ENCODE results near the gene ARNT2. TPM values are rescaled to one million over a fixed set of nuclear protein-coding genes. Genes with fewer than 3 reads are reported as not detected.

Gene ARNT2
- total and polyA plus RNA-seq, 2 experiments from 2014 or later: 4.6 to 11.6 TPM

GRCh38 chr15:80480171-80480811, 76.1 kb downstream of the ARNT2 start:
- no peaks in the 10 kb centered on the region for H3K27me3 ChIP-seq (ENCODE audit: insufficient read depth)
- Mint-ChIP-seq H3K27ac (no peak overlapping the region; the same call in 1 of the 2 replicates), H3K4me3 (no peak overlapping the region), H3K4me1 (peaks cover 22% of the 10 kb centered on the region), H3K36me3 (ENCODE audit: low read depth) (peaks cover 28% of the 10 kb centered on the region), H3K9me3 (peaks cover 11% of the 10 kb centered on the region), H3K27me3 (ENCODE audit: insufficient read depth, low read depth, poor library complexity) (peaks cover 7% of the 10 kb centered on the region)
- DNase-seq (ENCODE audit: low spot score): peak; percentile 30
- no peak overlapping the region for H2AFZ ChIP-seq
- H3K4me1 ChIP-seq (ENCODE audit: insufficient read depth): peaks cover 10% of the 10 kb centered on the region
- no peaks in the 10 kb centered on the region for H3K36me3 ChIP-seq (ENCODE audit: insufficient read depth)
- peak overlapping the region; percentile 79; the same call in 1 of the 2 replicates for H3K27ac ChIP-seq (ENCODE audit: low read depth)
- H3F3A ChIP-seq (replicated peaks; ENCODE audit: low read depth): no peaks in the 10 kb centered on the region
- 0 out of 2 replicates have a peak, but pooled peaks cover 6% of the 10 kb centered on the region for H3K9me2 ChIP-seq (ENCODE audit: insufficient read depth)
- H3K4me2 ChIP-seq: peak overlapping the region; percentile 38; the same call in 1 of the 2 replicates
- peak; percentile 91 for ATAC-seq
- H3K79me2 ChIP-seq (replicated peaks; ENCODE audit: insufficient read depth): no peaks in the 10 kb centered on the region
- no peaks in the 10 kb centered on the region for H4K20me1 ChIP-seq (replicated peaks; ENCODE audit: insufficient read depth)
- no peak for TF ChIP-seq REST (IDR thresholded peaks at IDR 0.05; ENCODE audit: unreplicated experiment)
- no peak for TF ChIP-seq ZNF114 (CRISPR knock-in tag; IDR thresholded peaks at IDR 0.05)
- no peak for TF ChIP-seq CTCF (conservative IDR thresholded peaks at IDR 0.05; ENCODE audit: low read depth in 2 of 2)
- TF ChIP-seq ETS1 (IDR thresholded peaks at IDR 0.05): no peak
- TF ChIP-seq CREB1 (CRISPR knock-in tag; IDR thresholded peaks at IDR 0.05; ENCODE audit: low read depth): no peak
- no peak for TF ChIP-seq ZNF331 (CRISPR knock-in tag; IDR thresholded peaks at IDR 0.05; ENCODE audit: low read depth)
- TF ChIP-seq POLR2AphosphoS5 (IDR thresholded peaks at IDR 0.05; ENCODE audit: low read depth): no peak
- no peak for TF ChIP-seq NANOG (IDR thresholded peaks at IDR 0.05; ENCODE audit: borderline replicate concordance)
- TF ChIP-seq STAT1 (IDR thresholded peaks at IDR 0.05; ENCODE audit: unreplicated experiment): no peak
- H3K4me3 ChIP-seq: no peak overlapping the region
